Activated T-helper 1 cell treated with anti-CD3 and anti-CD28 coated beads, Interleukin-2, amount 50 U/mL, for 16 hours (primary cell): Measurements from ENCODE around the gene CRY2.

Experiments used
- DNase-seq, 2 donors: peaks; one replicate each; pipeline ENCODE4 v3.0.0-alpha.2; 2020; ENCODE audit warnings: low read depth in 1 of 2, low spot score in 1 of 2

Gene CRY2

GRCh38 chr11:45929486-45930030, 82.3 kb downstream of the CRY2 start:
- no peak for DNase-seq

DNA sequence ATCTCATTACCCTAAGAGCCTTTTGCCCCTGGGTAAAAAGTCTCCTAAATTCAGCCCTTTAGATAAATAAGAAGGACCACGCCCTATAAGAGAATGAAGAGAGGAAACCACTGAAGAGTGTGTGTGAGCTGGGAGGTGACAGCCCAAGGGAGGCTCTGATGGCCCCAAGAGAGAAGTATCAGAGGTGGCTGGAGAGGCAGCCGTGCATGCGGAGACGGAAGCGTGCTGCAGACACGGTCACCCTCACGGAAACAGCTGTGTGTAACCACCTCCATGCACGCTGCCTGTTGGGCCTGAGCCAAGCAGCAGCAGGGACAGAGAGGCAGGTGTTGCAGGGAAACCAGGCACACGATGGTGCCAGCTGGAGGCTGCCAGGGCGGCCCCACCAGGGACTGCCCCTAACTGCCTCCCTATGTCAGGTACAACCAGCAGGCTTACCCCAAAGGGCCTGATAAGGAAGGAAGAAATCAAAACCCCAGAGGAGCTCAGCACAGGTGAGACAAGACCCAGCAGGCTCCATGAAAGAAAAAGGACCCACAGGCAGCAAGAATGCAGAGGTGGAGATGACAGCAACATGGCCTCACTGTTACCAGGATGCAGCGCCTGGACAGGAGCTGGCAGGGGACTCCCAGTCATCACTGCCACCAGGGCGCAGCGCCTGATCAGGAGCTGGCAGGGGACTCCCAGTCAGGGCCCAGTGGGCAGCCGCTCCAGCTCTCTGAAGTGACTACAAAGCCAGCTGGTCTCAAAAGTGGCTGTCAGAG, 82.9 kb downstream of the CRY2 start:
- DNase-seq: no peak

- DNase-seq: no peak
These were observed 83.8 kb downstream of the CRY2 start for GRCh38 chr11:45930951-45931570.

DNA sequence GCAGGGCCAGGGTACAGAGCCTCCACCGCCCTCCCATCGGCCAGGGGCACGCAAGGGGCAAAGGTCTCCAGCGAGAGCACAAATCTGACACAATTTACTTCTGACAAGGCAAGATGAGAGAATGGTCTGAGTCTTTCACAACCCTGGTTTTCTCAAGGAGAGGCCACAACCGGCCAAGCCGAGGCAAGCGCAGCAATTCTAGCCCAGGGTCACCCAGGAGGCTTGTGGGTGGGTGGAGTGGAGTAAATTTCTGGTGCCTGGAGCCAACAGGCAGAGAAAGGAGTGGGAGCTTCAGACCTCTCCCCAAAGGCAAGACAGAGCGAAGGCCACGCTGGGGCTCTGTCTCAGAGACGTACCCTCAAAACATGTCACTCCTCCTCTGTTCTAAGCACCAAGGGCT, 84.5 kb downstream of the CRY2 start:
- no peak for DNase-seq

DNA sequence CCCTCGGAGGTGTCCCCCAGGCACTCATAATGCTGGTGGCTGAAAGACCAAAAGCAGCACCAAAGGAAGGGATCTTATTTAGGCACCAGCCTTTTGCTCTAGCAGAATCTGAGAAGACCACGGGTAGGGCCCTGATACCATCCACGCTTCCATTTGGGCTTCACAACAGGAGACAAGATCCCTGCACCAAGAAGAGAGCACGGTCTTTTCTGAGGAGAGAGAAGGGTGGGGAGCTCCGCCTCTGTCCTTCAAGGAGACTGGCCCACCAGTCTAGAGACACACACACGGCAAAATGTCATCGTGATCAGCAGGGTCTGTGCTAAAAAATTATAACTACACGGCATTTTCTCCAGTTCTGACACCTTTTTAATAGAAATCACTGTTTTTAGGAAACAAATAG, 84.9 kb downstream of the CRY2 start:
- no peak for DNase-seq
